Stimulated activated CD8-positive, alpha-beta memory T cell treated with anti-CD3 and anti-CD28 coated beads, Interleukin-12 subunit alpha, Interleukin-12 subunit beta, amount 100 ng/mL, for 24 hours (primary cell): ENCODE results near the gene RPS6KA5.
"Not testable (repeated sequence)": the region's sequence is repeated elsewhere in the genome, so short reads cannot be mapped to it uniquely, and the experiment has no call there.

Source experiments
- DNase-seq: peaks from one replicate; pipeline ENCODE4 v3.0.0-alpha.2; 2020; ENCODE audit errors: extremely low read depth

Gene RPS6KA5

DNA sequence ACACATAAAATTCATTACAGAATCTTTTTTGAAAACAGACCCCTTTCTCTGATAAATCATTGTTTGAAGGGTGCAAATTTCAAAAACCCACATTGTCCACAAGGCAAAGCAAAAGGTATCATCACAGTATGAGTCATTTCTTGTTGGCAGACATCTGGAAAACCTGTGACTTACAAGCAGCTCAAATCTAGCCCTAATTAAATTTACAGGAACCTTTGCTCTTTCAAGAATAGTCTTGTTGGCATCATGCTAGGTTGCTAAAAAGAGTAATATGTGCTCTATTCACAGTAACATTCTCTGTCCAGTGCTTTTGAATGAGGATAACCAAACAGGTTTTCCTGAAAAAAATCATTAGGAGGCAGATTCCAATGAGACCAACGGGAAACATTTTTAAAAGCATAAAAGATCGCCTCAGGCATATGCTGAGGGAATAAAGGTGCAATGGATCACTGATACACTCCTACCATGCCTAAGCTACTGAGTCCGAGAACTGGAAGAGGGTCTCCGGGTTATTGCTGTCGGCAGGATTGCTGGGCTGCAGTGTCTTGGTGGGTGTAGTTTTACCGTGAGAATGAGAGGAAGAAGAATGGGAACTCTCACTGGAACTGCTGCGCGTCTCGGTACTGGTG lies 188.7 kb downstream of the RPS6KA5 start:
- DNase-seq = no peak

DNA sequence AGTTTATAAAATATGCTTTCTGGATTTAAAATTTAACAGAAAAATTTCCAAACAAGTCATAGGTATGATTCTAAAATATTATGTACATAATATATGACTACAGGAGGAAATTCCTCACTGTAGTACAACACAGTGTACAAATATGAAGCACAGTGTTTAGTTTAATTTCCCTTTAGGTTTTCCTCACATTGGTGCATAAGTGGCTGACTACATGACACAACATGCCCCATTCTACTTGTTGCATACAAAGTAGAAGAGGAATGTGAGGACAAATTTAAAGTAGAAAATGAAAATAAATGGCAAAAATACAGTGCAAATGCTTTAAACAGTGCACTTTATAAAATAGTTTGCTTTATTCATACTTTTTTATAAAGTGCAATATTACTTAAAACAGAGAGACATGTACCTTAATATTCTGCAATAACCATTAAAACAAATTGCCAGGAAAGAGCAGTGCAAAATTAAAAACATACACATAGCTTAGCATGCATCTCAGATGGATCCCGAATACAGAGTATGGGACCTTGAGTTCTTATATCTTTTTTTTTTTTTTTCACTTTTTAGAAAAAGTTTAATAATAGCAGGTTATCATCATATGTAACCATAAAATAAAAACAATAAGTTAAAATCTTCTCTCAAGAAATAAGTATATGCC lies 189.4 kb downstream of the RPS6KA5 start:
- no peak for DNase-seq

DNA sequence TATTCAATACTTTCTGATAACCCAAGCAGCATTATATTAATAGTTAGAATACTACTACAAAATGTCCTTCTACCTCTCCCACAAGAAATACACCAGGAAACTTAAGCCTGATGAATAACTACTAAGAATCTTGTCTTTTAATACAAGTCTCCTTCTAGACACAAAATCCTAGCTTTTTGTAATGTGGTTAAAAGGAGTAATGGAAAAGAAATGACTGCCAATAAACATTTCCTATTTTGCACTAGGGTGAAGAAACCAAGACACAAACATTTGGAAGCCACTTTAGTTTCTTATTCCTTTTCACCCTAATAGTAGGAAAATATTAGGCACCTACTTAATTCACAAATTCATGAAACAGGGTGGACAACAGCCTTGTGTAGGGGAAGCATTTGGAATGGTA lies 192.9 kb downstream of the RPS6KA5 start:
- DNase-seq = no peak

DNA sequence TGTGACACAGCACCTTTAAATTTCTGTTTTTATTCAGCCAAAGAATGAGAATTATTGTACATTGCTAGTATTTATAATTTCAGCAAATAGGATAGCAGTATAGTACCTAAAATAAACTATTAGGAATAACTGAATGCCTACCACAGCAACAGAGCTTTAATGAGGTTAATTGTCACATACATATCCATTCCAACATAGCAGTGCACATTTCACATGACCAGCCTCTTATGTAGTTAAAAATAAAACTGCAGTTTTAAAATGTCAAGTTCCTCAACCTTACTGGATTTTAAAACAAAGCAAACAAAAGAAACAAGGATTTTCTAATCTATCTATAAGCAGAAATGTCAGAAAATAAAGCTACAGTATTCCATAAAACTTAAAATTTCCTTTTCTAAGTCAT lies 193.6 kb downstream of the RPS6KA5 start:
- DNase-seq = no peak

DNA sequence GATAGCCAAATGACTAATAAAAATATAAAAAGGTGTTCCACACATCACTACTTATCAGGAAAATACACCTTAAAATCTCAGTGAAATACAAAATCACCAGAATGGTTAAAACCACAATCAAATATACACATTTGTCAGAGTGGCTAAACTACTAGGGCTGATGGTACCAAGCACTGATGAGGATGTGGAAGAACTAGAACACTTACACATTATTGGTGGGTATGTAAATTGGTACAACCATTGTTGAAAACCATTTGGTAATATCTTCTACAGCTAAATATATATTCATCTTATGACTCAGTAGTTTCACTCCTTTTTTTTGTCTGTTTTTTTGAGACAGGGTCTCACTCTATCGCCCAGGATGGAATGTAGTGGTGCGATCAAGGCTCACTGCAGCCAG lies 195.7 kb downstream of the RPS6KA5 start:
- no peak for DNase-seq

DNA sequence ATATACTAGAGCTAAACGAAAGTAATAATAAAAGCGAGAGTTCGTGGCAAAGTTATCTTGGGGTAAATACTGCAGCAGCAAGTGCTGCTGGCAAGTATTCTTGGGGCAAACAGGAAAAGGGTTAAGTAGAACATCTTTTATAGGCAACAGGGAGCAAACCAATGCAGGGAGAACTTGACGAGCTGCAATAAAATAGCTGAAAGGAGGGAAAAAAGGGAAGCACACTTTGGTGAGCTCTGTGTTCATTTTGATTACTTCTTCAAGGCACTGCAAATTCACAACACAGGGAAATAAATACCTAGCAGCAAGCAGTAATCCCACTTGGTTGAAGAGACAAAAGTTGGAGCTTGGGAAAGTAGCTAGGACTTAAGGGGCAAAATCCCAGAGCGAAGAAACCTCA lies 201.9 kb downstream of the RPS6KA5 start:
- no peak for DNase-seq

DNA sequence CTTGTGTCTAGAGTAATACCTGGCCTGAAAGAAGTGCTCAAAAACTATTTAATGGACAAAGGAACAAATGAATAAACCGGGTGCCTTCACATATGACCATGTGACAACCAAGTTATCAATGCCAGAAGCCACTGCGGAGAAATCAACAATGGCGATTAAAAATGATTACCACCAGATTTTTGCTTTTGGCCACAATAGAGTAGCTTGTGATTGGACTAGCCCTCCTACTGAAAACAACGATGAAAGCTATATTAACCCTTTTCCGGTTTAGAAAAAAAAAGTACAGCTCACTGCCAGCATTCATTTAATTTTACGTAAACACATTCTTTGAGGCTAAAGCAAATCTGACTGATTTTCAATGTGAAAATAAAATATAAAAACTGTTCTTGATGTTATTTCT lies 202.6 kb downstream of the RPS6KA5 start:
- no peak for DNase-seq

DNA sequence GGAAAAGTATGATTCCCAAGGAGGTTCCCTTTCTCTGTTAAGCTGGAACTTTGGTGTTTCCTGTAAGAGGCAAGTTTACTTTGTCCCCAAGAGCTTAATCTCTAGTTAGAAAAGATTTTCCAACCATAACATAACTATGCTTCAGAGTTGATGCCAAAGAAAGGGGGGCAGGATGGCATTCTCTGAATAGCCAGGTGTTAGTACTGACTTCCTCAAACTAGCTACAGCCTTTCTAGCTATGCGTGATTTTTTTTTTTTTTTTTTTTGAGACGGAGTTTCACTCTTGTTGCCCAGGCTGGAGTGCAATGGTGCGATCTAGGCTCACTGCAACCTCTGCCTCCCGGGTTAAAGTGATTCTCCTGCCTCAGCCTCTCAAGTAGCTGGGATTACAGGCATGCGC lies 204.3 kb downstream of the RPS6KA5 start:
- not testable (repeated sequence) for DNase-seq

DNA sequence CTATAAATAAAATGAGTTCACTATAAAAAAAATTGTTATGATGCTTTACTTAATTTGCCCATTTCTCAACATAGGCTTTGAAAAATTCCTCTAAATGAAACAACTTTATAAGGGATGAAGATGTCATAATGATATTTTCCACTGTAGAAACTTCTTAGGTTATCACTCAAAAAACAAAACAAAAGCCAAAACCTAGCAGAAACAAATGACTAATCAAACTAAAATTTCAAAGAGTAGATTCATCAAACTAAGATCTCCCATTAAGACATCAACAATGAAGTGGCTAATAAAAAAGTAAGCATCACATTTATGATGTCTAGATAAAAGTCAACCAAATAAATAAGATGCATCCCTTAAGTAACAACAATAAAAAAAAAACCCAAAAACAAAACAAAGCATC lies 207.3 kb downstream of the RPS6KA5 start:
- no peak for DNase-seq

DNA sequence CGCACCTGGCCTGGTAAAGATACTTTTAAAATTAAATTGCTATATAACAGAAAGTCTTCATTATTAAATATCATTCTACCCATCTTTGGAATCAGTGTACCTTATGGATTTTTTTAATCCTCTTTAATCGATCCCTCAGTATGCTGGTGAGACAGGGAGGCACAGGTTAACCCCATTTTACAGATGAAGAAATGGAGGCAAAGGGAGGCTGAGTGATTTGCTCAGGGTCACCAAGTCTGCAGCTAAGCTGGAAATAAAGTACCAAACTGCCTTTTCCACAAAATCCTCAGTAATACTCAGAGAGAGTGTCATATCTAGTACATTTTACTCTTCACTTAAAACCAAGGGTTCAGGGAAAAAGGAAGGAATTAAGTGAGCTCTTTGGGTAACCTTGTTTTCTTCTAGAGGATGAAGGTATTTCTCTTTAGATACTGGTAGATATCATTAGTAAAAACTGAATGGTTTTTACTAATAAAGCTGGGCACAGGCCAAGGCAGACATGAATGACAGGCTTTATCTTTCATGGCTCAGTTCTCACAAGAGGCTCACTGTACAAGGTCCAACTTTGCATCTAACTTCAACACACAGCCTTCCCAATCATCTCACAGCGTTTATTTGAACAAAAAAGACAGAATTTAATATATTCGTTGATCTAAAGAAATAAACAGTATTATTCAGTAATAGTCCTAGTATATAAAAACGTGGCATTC lies 209.0 kb downstream of the RPS6KA5 start:
- DNase-seq = no peak

DNA sequence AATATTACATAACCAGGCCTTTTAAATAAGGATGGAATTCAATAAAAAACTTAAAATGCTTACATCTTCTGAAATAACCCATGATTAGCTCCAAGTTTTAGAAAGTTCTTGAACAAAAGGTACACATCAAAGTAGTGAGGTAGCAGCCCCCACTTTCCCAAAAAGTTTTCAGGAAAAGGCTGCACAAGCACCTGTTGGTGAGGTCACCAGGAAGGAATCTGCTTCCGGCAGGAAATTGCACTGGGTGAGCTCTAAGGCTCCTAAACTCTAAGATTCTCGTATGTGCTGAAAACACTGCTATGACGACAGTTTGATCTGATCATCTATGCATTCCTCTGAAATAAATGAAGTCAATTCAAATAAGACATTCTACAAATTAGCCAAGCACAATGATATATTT lies 210.0 kb downstream of the RPS6KA5 start:
- DNase-seq = no peak

DNA sequence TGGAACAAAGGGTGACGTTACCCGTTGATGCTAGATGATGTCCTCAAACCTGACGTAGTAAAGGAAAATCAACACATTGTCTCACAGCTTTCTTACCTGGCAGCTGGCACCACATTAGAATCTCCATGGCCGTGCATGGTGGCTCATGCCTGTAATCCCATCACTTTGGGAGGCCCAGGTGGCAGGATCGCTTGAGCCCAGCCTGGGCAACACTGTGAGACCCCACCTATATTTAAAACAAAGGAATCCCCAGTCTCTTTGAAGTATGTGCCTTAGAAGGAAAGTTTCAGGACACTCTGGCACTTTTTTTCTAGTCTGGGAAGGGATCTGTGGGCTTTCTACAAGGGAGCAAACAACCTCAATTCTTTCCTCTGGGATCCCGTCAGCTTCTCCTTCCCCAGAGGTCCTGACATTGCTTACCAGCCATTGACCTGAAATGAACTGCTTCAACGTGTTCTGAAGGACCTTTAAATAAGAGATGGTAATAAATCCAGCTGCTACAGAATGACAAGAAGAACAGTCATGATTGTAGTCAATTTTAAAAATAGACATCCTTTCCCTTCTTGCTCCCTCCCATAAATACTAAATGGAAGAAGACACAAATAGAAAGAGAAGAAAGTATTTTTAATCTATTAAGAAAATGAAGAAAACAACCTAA lies 210.5 kb downstream of the RPS6KA5 start:
- DNase-seq = no peak

DNA sequence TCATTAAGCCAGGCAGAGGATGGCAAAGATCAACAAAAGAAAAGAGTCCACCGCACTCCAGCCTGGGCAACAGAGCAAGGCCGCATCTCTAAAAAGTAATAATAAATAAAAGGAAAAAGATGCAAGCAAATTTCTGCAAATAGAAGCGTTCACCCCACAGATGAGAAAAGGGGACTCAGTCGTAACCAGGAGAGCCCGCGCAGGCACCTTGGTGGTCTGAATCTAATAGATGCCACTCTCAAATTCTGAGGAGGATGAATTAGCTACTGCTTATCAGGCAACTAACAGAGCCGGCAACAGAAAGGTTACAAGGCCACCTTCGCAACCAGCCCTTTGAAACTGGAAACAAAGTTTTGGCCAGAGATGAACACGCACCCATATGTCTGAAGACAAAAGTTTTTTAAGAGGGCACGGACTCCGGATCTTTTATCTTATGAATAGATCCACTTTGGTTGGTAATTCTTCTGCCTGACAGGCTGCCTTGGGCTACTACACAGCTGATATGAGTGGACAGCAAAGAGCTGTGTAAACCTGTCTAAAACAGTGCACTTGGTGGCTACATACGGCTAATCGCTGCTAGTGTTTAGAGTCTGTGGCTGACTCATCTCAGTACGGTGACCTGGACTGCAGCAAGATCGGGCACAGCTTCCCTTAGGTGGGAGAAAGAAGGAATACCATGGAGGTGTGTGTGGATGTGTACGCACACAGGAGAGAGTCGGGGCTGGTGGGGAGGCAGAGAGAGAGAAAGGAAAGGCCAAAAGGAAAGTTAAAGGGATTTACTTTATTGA lies 211.3 kb downstream of the RPS6KA5 start:
- DNase-seq = no peak

DNA sequence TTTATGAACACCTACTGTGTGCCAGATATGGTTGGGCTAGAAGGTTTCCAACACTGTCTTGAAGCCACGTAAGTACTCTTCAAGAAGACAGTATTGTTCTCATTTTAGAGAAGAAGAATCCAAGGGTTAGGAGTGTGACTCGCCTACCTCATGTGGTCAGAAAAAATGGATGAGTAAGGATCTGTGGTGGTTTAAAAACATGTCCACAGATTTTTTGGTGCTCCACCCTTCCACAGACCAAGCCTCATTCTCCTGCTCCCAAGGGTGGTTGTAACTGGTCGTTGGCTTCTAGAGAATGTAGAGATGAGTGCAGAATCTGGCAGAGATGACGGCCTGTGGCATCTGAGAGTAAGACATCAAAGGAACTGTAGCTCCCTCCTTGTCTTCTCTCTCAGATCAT lies 213.9 kb downstream of the RPS6KA5 start:
- no peak for DNase-seq

DNA sequence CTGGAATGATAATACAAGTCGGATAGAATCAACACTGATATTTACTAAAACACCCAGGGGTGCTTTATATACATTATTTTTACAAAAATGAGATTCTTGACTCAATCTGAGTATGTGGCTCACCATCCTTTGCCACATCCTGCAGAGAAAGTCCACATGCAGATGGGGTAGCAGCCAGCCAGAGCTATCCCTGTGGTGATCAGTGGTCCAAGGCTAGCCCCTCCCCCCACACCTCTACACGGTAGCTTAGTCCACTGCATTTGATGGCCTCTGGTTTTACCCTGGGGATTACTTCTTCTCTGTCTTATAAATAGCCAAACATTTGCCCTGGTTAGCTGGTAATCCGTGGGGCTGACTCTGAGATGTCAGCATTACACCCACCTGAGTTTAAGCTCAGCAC lies 216.1 kb downstream of the RPS6KA5 start:
- no peak for DNase-seq

DNA sequence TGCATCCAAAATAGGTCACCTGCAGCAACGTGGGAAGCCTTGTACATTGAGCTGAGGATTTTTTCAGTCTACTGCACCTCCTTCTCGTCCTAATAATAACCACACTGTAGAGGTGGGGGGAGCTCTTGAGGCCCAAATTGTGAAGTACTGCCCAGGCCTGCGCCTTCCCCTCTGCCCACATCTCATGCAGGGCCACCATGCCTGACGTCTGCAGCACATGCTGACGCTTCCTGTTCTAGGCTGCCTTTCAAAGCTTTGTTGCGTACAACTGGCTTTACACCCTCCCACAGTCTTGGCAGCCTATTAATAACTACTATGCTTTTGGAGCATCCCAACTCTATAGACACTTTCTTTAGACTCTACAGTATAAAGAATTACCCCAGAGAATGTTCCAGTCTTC lies 217.7 kb downstream of the RPS6KA5 start:
- DNase-seq = no peak

DNA sequence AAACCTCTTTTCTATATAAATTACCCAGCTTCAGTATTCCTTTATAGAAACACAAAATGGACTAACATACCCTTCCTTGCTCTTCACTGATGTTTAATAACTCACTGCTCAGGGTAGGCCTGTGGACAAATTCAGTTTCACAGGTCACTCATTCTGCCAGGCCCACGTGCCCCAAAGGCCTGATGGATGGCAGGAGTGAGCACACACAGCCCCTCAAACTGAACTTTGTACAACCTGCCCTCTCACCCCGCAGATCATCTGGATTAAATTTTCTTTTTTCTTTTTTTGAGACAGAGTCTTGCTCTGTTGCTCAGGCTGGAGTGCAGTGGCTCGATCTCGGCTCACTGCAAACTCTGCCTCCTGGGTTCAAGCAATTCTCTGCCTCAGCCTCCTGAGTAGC lies 219.8 kb downstream of the RPS6KA5 start:
- DNase-seq = not testable (repeated sequence)

DNA sequence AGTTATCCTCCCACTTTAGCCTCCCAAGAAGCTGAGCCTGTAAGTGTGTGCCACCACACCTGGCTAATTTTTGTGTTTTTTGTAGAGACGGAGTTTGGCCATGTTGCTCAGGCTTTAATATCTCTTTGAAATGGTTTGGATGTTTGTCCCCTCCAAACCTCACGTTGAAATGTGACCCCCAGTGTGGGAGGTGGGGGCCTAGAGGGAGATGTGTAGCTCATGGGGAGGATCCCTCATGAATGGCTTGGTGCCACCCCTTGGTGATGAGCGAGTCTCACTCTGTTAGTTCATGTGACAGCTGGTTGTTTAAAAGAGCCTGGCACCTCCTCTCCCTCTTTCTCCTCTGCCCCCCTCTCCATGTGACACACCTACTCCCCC lies 220.6 kb downstream of the RPS6KA5 start:
- DNase-seq = no peak

DNA sequence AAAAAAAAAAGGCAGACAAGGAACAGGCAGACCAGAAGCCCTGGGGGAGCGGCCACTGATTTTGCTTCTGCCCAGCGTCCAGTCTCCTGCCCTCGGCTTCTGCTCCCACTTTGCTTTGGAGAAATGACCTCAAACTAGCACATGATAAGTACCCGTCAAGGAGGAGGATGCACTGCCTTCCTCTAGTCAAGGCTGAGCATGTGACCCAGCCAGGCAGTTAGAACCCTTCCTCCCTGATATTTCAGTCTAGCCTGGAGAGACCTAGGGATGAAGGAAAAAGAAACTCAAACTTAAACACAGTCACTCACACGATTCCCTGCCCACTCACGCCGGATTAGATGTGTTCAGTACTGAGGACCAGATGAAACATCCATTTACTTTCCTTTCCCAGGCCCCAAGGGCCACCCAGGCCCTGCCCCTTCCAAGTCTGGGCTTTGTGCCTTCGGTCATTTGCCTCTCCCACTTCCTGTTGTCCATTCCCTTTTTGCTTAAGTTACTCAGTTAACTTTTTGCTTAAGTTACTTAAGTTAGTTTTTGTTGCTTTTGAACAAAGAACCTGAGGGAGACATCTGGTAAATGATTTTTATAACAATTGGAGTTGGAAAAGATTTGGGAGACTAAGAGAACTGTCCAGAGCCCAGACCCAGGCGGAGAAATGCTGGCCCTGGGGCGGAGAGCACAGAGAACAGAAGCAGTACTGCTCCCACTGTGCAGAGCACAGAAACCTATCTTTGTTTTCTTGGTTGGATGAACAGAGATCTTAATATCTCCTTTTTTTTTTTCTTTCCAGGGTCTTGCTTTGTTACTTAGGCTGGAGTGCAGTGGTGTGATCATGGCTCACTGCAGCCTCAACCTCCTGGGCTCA lies 221.2 kb downstream of the RPS6KA5 start:
- DNase-seq = no peak

DNA sequence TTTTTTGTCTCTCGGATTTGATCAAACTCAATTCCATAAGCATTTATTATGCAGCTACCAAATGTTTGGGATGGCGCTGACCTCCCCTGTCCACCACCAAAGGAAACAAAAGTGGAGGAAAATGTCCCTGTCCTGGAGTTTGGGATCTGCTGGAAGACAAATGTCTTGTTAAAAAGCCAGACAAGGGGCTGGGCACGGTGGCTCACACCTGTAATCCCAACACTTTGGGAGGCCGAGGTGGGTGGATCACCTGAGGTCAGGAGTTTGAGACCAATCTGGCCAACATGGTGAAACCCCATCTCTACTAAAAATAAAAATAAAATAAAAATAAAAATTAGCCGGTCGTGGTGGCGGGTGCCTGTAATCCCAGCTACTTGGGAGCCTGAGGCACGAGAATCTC lies 221.9 kb downstream of the RPS6KA5 start:
- not testable (repeated sequence) for DNase-seq

DNA sequence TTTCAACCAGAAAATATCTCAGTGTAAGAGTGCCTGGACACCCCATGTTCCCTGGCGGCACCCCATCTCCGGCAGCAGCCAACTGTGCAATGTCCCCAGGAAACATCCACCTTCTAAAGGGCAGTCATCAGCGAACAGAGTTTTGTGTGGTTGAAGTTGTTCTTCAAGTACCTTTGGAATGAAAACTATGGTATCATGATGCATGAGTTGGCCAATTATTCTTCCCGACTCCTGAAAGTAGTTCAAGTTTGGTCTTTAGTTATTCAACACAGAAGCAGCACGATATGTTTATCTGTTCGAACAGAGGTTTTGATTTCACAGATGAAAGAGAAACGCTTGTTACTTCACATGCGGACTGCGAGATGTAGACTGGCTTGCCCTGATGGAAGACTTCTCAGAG lies 223.1 kb downstream of the RPS6KA5 start:
- no peak for DNase-seq
